ENCODE data around the gene SUSD3.

DNA sequence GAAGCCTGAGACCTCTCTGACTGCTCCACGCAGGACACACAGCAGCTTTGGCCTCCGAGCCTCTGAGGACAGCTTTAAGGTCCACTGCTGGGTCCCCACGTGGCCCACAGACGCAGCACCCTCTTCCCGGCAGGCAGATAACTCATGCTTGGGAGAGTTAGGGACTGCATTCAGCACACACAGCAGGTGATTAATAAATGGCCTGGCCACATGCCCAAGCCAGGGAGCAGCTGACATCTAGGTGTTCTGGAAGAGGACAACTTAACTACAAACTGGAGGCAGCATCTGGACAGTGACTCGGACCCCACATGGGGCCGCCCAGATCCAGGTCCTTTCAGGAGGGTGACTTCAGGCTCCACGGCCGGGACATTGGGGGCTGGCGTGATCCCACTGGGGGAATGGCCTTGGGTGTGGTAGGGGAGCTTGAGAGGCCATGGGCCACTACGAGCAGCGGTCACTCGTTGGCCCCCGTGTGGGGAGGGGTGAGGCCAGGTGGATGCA, 64.3 kb downstream of the SUSD3 start:
- TF ChIP-seq, protein P1, sequence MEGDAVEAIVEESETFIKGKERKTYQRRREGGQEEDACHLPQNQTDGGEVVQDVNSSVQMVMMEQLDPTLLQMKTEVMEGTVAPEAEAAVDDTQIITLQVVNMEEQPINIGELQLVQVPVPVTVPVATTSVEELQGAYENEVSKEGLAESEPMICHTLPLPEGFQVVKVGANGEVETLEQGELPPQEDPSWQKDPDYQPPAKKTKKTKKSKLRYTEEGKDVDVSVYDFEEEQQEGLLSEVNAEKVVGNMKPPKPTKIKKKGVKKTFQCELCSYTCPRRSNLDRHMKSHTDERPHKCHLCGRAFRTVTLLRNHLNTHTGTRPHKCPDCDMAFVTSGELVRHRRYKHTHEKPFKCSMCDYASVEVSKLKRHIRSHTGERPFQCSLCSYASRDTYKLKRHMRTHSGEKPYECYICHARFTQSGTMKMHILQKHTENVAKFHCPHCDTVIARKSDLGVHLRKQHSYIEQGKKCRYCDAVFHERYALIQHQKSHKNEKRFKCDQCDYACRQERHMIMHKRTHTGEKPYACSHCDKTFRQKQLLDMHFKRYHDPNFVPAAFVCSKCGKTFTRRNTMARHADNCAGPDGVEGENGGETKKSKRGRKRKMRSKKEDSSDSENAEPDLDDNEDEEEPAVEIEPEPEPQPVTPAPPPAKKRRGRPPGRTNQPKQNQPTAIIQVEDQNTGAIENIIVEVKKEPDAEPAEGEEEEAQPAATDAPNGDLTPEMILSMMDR (IDR thresholded peaks at IDR 0.05; ENCODE audit: low read depth, low read length, poor library complexity, severe bottlenecking), result no peak
- TF ChIP-seq EZH2phosphoT487 (IDR thresholded peaks at IDR 0.05; ENCODE audit: borderline replicate concordance, low read length), result no peak
